ENCODE results near the gene PCED1B.
A peak's percentile ranks its signal among the peaks of the same experiment; 100 is the strongest.

PCED1B gene

DNA sequence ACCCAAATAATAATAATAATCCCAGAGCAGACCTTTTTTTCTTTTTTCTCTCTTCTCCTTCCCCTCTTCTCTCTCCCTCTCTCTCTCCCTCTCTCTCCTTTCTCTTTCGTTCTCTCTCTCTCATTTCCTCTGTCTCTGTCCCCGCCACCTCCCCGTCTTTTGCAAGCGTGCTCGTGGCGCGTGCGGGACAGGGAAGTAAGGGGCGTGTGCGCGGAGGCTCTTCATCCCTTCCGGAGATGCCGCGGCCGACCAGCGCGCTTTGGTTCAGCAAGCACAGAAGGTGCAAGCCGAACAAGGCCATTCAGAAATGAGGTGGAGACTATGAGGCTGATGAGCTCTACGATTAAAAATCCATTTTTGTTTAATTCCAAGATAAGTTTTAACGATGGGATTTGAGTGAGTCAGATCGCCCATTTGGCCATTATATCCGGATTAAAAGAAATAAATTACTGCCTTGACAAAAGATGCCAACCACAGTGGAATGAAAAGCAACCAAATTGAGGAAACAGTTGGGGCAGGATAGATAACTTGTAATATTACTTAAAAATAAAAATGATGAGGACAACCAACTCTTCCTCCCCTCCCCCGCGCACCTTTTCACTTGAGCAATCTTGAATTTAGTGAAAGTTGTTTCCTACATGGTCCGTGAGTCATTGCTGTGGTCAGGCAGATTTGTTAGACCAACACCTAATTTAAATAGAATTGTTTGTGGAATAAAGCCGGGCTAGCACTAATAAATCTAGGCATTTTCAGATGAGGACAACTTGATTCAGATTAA is 1.5 kb downstream of the PCED1B start:
- no peak for TF ChIP-seq YY1 (IDR thresholded peaks at IDR 0.05; ENCODE audit: low read depth)
- TF ChIP-seq CEBPB (IDR thresholded peaks at IDR 0.05), result peak; percentile 51
- TF ChIP-seq, protein P1, sequence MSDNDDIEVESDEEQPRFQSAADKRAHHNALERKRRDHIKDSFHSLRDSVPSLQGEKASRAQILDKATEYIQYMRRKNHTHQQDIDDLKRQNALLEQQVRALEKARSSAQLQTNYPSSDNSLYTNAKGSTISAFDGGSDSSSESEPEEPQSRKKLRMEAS (IDR thresholded peaks at IDR 0.05), result 0 out of 2 replicates have a peak, but pooled peaks have one; percentile 20
- TF ChIP-seq USF1 (IDR thresholded peaks at IDR 0.05), result no peak
- TF ChIP-seq TCF12 (IDR thresholded peaks at IDR 0.05; ENCODE audit: low read depth), result peak; percentile 53; the same call in 1 of the 2 replicates
- 0 out of 2 replicates have a peak, but pooled peaks have one; percentile 3 for TF ChIP-seq TEAD4 (IDR thresholded peaks at IDR 0.05)
- TF ChIP-seq EP300 (IDR thresholded peaks at IDR 0.05; ENCODE audit: borderline replicate concordance), result peak; percentile 27; the same call in 1 of the 2 replicates
- TF ChIP-seq FOXM1 (IDR thresholded peaks at IDR 0.05; ENCODE audit: borderline replicate concordance, low read depth), result no peak
- no peak for TF ChIP-seq EGR1 (IDR thresholded peaks at IDR 0.05)

DNA sequence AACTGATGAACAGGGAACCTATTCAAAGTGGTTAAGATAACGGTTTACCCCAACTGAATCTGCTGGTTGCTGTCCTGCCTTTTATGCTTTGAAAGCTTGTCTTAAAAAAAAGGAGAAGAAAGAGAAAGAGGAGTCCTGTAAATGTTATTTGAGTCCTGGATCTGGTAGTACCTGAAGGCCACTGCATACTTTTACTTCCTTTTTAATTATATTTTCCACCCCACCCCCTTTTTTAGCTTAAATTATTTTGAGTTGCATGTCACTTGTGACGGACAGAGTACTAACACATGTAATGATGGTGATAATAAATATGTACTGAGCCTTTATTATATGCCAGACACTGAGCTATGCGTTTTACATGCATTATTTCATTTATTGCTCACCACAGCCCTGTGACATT is 2.9 kb downstream of the PCED1B start:
- TF ChIP-seq FOXM1 (IDR thresholded peaks at IDR 0.05; ENCODE audit: borderline replicate concordance, low read depth), result no peak
- TF ChIP-seq, protein P2, sequence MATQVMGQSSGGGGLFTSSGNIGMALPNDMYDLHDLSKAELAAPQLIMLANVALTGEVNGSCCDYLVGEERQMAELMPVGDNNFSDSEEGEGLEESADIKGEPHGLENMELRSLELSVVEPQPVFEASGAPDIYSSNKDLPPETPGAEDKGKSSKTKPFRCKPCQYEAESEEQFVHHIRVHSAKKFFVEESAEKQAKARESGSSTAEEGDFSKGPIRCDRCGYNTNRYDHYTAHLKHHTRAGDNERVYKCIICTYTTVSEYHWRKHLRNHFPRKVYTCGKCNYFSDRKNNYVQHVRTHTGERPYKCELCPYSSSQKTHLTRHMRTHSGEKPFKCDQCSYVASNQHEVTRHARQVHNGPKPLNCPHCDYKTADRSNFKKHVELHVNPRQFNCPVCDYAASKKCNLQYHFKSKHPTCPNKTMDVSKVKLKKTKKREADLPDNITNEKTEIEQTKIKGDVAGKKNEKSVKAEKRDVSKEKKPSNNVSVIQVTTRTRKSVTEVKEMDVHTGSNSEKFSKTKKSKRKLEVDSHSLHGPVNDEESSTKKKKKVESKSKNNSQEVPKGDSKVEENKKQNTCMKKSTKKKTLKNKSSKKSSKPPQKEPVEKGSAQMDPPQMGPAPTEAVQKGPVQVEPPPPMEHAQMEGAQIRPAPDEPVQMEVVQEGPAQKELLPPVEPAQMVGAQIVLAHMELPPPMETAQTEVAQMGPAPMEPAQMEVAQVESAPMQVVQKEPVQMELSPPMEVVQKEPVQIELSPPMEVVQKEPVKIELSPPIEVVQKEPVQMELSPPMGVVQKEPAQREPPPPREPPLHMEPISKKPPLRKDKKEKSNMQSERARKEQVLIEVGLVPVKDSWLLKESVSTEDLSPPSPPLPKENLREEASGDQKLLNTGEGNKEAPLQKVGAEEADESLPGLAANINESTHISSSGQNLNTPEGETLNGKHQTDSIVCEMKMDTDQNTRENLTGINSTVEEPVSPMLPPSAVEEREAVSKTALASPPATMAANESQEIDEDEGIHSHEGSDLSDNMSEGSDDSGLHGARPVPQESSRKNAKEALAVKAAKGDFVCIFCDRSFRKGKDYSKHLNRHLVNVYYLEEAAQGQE (IDR thresholded peaks at IDR 0.05; ENCODE audit: low read depth), result no peak
- TF ChIP-seq USF1 (IDR thresholded peaks at IDR 0.05), result no peak
- TF ChIP-seq CEBPB (IDR thresholded peaks at IDR 0.05), result no peak
- TF ChIP-seq TCF12 (IDR thresholded peaks at IDR 0.05; ENCODE audit: low read depth), result no peak
- TF ChIP-seq TAF1 (IDR thresholded peaks at IDR 0.05; ENCODE audit: low read depth), result no peak
- no peak for TF ChIP-seq EP300 (IDR thresholded peaks at IDR 0.05; ENCODE audit: borderline replicate concordance)
- no peak for TF ChIP-seq EGR1 (IDR thresholded peaks at IDR 0.05)
- no peak for TF ChIP-seq RAD21 (IDR thresholded peaks at IDR 0.05; ENCODE audit: low read depth)
- TF ChIP-seq, protein P1 (IDR thresholded peaks at IDR 0.05), result no peak

DNA sequence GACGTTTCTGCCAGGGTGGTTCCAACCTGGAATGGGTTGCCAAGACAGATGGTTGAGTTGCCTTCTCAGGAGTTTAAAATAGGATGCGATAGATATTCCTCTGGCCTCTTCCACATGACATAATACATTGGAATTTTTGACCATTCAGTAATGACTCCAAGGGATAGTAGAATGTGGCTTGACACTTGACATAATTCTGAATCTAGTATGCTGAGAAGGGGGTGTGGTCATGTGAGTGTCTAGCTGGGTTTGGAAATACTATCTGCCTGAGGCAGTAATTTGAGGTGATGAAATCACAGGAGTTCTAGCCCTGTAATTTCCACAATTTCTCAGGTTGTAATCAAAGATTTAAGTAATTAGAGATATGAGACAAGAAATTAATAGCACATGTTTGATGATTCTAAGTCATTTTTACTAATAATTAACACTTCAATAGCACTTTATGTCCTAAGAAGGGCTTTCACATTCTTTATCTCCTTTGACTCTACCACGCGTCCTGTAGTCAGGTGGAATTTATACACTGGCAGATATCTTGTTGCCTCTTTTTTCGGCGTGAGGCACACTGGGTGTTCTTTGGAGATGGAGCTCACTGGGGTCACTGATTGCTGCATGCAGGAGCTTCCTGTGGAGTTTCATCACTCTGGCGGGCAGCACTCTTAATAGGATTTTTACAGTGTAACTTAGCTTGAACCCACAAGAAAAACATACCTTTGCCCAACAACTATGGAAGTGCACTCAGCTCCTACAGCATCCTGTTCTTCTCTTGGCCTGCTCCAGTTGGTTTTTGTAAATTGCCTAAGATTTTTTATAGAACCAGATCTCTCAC is 3.6 kb downstream of the PCED1B start:
- TF ChIP-seq YY1 (IDR thresholded peaks at IDR 0.05; ENCODE audit: low read depth) (no peak), FOXM1 (IDR thresholded peaks at IDR 0.05; ENCODE audit: borderline replicate concordance, low read depth) (peak; percentile 89), NFIC (IDR thresholded peaks at IDR 0.05) (peak; percentile 31; the same call in 1 of the 2 replicates), EGR1 (IDR thresholded peaks at IDR 0.05) (no peak), TEAD4 (IDR thresholded peaks at IDR 0.05) (peak; percentile 82), ZBTB7A (IDR thresholded peaks at IDR 0.05; ENCODE audit: low read depth) (no peak), TAF1 (IDR thresholded peaks at IDR 0.05; ENCODE audit: low read depth) (no peak), USF1 (IDR thresholded peaks at IDR 0.05) (peak; percentile 57), RAD21 (IDR thresholded peaks at IDR 0.05; ENCODE audit: low read depth) (no peak), CEBPB (IDR thresholded peaks at IDR 0.05) (peak; percentile 94), EP300 (IDR thresholded peaks at IDR 0.05; ENCODE audit: borderline replicate concordance) (peak; percentile 83), CREB1 (IDR thresholded peaks at IDR 0.05; ENCODE audit: low read depth) (no peak), TCF12 (IDR thresholded peaks at IDR 0.05; ENCODE audit: low read depth) (peak; percentile 85)
- TF ChIP-seq, protein P1 (IDR thresholded peaks at IDR 0.05), result peak; percentile 60
- TF ChIP-seq, protein P2 (IDR thresholded peaks at IDR 0.05; ENCODE audit: low read depth), result no peak

- TF ChIP-seq EP300 (IDR thresholded peaks at IDR 0.05; ENCODE audit: borderline replicate concordance) (no peak), EGR1 (IDR thresholded peaks at IDR 0.05) (no peak), CEBPB (IDR thresholded peaks at IDR 0.05) (no peak), FOXM1 (IDR thresholded peaks at IDR 0.05; ENCODE audit: borderline replicate concordance, low read depth) (no peak), ZBTB7A (IDR thresholded peaks at IDR 0.05; ENCODE audit: low read depth) (no peak), TEAD4 (IDR thresholded peaks at IDR 0.05) (no peak), YY1 (IDR thresholded peaks at IDR 0.05; ENCODE audit: low read depth) (no peak), TAF1 (IDR thresholded peaks at IDR 0.05; ENCODE audit: low read depth) (no peak), RAD21 (IDR thresholded peaks at IDR 0.05; ENCODE audit: low read depth) (no peak), TCF12 (IDR thresholded peaks at IDR 0.05; ENCODE audit: low read depth) (no peak), NFIC (IDR thresholded peaks at IDR 0.05) (no peak), USF1 (IDR thresholded peaks at IDR 0.05) (no peak), CREB1 (IDR thresholded peaks at IDR 0.05; ENCODE audit: low read depth) (no peak)
- TF ChIP-seq, protein P1 (IDR thresholded peaks at IDR 0.05), result no peak
- TF ChIP-seq, protein P2 (IDR thresholded peaks at IDR 0.05; ENCODE audit: low read depth), result no peak
These were observed 4.8 kb downstream of the PCED1B start for GRCh38 chr12:47084172-47084571.
